Memory B cell (primary cell): ENCODE data around the gene CRTAC1.

Experiments used
- ATAC-seq: fragments of 150-1000 bp; cut with Tn5 transposase; 2 replicates; pipeline ENCODE4 v1.10.0; 2021; ENCODE audit warnings: low read depth, mild to moderate bottlenecking, moderate library complexity
- DNase-seq, 2 donors: peaks; one replicate each; pipeline ENCODE4 v3.0.0; 2022; ENCODE audit warnings: low spot score in 2 of 2
- H3K27ac Mint-ChIP-seq: one replicate; pipeline ENCODE4 v1.8.0; 2022; ENCODE audit warnings: mild to moderate bottlenecking, moderate library complexity, mixed read lengths
- H3K27me3 Mint-ChIP-seq: one replicate; pipeline ENCODE4 v1.8.0; 2022; ENCODE audit warnings: mixed read lengths
- H3K36me3 Mint-ChIP-seq: one replicate; pipeline ENCODE4 v1.8.0; 2022; ENCODE audit warnings: mild to moderate bottlenecking, mixed read lengths
- H3K4me1 Mint-ChIP-seq: one replicate; pipeline ENCODE4 v1.8.0; 2022; ENCODE audit warnings: mixed read lengths
- H3K4me3 Mint-ChIP-seq: one replicate; pipeline ENCODE4 v1.8.0; 2022; ENCODE audit warnings: mild to moderate bottlenecking, moderate library complexity, mixed read lengths
- H3K9me3 Mint-ChIP-seq: one replicate; pipeline ENCODE4 v1.8.0; 2022; ENCODE audit warnings: mixed read lengths

CRTAC1 gene

DNA sequence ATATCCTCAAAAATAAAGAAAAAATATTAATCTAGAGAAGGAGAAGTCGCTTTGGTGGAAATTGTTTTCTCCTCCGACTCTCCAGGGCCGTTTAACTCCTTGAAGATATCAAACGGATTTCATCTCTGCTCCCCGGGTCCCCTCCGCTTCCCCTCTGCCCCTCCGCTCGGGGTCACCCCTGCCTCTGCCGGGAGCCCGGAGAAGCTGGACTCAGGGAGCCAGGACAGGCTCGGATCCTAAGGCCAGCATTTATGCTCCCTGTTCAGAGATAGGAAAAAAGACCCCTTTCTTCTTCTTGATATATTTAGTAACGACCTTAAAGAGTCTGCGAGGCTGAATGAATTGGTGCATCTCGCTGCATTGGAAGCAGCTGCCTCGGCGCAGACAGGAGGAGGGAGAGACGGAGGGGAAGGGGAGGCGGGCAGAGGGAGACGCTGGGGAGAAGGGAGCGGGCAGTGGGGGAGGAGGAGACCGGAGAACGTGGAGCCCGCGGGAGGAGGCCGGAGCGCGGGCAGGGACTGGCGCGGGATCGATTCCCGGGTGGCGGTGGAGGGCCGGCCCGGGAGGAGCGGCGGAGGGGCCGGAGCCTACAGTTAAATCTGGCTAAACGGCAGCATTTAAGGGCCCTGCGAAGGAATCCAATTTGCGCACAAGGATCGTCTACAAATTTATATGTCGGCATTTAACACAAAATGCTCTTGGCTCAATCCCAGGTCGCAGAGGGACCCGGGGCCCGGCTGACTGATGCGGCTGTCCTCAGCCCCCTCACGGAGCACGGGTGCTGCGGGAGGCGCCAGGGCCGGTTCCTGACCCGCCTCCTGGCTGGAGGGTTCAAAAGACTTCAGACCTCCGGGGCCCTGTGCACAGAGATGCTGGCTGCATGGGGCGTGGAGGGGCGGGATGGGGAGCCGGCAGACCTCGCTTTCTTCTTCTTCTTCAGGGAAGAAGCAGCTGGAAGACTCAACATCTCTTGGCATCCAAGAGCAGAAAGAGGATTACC is 55.6 kb downstream of the CRTAC1 start:
- no peak overlapping the region for H3K4me3 Mint-ChIP-seq
- no peaks in the 10 kb centered on the region for H3K36me3 Mint-ChIP-seq
- peaks cover 2% of the 10 kb centered on the region for H3K9me3 Mint-ChIP-seq
- no peaks in the 10 kb centered on the region for H3K4me1 Mint-ChIP-seq
- H3K27me3 Mint-ChIP-seq = peaks cover 29% of the 10 kb centered on the region
- DNase-seq (no peak), ATAC-seq (no peak)
- no peak overlapping the region for H3K27ac Mint-ChIP-seq

DNA sequence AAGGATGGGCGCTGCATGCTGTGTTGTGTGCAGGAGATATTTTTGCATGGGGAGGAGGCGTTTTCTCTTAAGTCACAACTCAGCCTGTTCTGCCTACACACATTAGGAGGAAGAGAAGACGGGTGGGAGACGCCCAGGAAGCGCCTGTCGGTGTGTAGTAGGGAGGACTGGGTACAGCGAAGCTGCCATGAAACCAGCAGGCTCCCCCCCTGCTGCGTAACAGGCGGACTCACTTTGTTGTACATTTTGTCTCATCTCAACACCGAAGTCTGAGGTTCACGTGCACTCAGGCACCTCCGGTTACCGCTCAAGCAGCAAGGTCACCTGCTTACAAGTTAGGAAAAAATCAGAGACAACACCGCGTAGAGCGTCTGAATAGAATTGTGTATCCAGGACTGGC is 56.3 kb downstream of the CRTAC1 start:
- no peaks in the 10 kb centered on the region for H3K4me1 Mint-ChIP-seq
- H3K4me3 Mint-ChIP-seq = no peak overlapping the region
- DNase-seq = no peak
- no peak for ATAC-seq
- H3K27ac Mint-ChIP-seq = no peak overlapping the region
- peaks cover 2% of the 10 kb centered on the region for H3K9me3 Mint-ChIP-seq
- H3K27me3 Mint-ChIP-seq = peaks cover 31% of the 10 kb centered on the region
- H3K36me3 Mint-ChIP-seq = no peaks in the 10 kb centered on the region

DNA sequence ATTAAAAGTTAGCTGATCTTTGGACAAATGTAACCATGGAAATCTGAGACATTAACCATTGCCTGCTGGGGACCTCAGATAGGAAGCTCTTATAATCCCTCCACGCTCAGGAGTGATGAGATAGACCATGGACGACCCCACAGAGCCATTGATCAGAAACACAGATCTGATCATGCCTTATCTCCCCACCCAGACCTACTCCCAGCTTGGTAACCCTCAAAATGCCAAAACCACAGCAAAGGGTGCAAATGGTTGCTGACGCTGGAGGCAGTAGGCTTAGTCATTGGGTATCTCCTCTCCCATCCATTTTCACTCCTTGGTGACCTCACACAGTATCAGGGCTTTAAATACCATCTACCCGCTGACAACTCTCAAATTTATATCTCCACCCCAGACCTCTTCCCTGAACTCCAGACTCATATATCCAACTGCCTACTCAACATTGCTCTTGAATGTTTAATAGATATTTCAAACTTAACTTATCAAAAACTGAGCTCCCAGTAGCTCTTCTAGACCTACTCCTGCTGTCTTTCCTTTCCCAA is 60.8 kb downstream of the CRTAC1 start:
- no peaks in the 10 kb centered on the region for H3K4me1 Mint-ChIP-seq
- no peak for DNase-seq
- no peak overlapping the region for H3K27ac Mint-ChIP-seq
- ATAC-seq = no peak
- H3K27me3 Mint-ChIP-seq = peaks cover 30% of the 10 kb centered on the region
- H3K36me3 Mint-ChIP-seq = no peaks in the 10 kb centered on the region
- H3K4me3 Mint-ChIP-seq = no peak overlapping the region
- H3K9me3 Mint-ChIP-seq = peaks cover 2% of the 10 kb centered on the region

DNA sequence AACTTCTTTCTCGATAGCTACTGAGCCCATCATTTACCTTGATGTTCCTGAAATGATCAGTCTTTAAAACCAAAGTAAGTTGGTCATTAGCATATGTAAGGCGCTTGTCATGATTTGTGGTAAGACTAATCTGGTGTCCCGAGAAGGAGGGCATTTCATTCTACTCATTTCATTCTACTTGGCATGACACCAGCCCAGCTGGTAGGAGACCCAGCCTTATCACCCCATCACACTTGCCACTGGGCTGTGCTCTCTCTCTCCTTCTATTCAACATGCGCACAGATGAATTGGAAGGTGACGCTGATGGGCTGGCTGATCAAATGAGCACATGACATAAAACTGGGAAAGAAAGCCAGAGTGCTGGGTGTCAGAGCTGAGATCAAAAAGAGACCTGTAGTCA is 65.7 kb downstream of the CRTAC1 start:
- Mint-ChIP-seq H3K9me3 (no peaks in the 10 kb centered on the region), H3K27me3 (peaks cover 18% of the 10 kb centered on the region), H3K36me3 (no peaks in the 10 kb centered on the region), H3K4me3 (no peak overlapping the region), H3K4me1 (no peaks in the 10 kb centered on the region), H3K27ac (no peak overlapping the region)
- no peak for DNase-seq
- ATAC-seq = no peak

DNA sequence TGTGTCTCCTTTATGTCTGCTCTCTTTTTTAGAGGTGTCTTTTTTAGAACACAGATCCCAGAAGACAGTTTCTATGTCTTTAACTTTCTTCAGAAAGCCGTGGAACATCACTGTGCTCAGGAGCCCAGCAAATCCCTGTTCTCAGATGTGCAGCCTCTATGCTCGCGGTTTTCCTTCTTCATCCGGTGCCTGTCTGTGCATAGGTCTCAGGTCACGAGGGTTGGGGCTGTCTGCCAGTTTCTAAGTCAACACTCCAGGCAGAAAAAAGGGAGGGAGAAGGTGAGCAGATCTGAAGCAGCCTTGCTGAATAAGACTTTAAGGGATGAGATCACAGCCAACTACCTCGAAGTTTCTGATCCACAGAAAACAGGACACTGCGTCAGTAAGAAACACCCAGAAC is 68.5 kb downstream of the CRTAC1 start:
- ATAC-seq (no peak), DNase-seq (no peak)
- Mint-ChIP-seq H3K9me3 (no peaks in the 10 kb centered on the region), H3K4me3 (no peak overlapping the region), H3K36me3 (no peaks in the 10 kb centered on the region), H3K27me3 (peaks cover 9% of the 10 kb centered on the region), H3K27ac (no peak overlapping the region), H3K4me1 (no peaks in the 10 kb centered on the region)

DNA sequence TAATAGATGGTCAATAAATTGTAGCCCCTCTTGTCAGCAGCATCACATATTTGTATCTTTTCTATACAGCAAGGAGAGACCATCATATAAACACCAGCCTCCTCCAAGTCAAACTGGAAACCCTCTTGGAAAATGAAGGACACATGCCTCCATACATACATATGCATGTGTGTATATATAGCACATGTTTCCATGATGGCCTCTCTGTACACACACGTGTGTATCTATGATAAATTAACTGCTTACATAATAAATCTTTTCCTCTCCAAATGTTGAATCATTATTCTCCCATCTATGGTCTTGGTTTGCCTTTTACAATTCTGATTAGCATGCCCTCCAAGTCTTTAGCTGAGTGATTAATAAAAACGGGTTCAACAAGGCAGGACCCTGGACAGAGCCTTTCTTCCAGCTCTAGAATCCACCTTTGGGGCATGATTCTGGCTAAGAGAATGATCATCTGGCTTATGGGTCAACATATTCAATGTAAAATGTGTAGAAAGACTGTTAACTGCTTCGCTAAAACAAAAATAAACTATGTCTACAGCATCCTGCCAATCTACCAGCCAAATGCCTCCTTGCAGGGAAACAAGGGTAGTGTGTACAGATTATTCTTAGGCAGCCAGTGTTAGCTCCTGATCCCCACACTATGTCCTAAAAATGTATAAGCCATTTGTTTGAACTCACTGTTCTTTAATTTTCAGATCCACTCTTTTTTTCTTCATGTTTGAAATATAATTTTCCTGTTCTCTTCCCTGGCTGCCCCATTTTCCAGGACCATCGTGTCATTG is 70.0 kb downstream of the CRTAC1 start:
- Mint-ChIP-seq H3K4me3 (no peak overlapping the region), H3K27me3 (peaks cover 5% of the 10 kb centered on the region), H3K9me3 (no peaks in the 10 kb centered on the region), H3K4me1 (no peaks in the 10 kb centered on the region), H3K36me3 (no peaks in the 10 kb centered on the region), H3K27ac (no peak overlapping the region)
- DNase-seq = no peak
- no peak for ATAC-seq

DNA sequence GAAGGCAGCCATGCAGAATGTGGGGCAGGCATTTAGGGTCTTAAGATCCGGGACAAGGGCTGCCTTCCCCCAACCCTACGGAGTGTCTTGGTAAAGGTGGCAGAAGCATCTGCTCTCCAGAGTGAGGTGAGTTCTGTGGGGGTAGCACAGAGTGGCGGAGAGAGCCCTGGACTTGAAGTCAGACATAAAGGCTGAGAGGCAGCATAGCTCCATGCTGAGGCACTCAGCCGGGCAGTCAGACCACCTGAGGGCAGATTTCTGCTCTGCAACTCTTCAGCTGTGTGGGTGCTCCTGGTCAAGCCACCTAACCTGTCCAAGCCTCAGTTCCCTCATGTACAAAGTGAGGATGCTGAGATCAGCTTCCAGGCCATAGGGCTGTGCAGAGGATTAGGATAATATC is 81.0 kb downstream of the CRTAC1 start:
- no peaks in the 10 kb centered on the region for H3K4me1 Mint-ChIP-seq
- peaks cover 8% of the 10 kb centered on the region for H3K9me3 Mint-ChIP-seq
- ATAC-seq = no peak
- peaks cover 15% of the 10 kb centered on the region for H3K27me3 Mint-ChIP-seq
- H3K36me3 Mint-ChIP-seq = peaks cover 3% of the 10 kb centered on the region
- no peak overlapping the region for H3K4me3 Mint-ChIP-seq
- H3K27ac Mint-ChIP-seq = no peak overlapping the region
- no peak for DNase-seq

DNA sequence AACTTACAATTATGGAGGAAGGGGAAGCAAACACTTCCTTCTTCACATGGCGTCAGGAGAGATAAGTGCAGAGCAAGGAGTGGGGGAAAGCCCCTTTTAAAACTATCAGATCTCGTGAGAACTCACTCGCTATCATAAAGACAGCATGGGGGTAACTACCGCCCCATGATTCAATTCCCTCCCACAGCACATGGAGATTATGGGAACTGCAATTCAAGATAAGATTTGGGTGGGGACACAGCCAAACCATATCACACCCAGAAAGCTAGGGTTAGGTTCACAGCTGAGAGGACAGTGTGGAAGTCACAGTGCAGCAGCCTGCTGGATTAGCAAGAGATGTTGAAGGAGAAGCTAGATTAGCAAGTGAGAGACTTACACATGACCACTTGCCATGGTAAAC is 81.6 kb downstream of the CRTAC1 start:
- no peak for DNase-seq
- H3K4me1 Mint-ChIP-seq = no peaks in the 10 kb centered on the region
- peaks cover 8% of the 10 kb centered on the region for H3K9me3 Mint-ChIP-seq
- no peak overlapping the region for H3K27ac Mint-ChIP-seq
- no peak overlapping the region for H3K4me3 Mint-ChIP-seq
- no peak for ATAC-seq
- H3K36me3 Mint-ChIP-seq = peaks cover 3% of the 10 kb centered on the region
- peaks cover 15% of the 10 kb centered on the region for H3K27me3 Mint-ChIP-seq

DNA sequence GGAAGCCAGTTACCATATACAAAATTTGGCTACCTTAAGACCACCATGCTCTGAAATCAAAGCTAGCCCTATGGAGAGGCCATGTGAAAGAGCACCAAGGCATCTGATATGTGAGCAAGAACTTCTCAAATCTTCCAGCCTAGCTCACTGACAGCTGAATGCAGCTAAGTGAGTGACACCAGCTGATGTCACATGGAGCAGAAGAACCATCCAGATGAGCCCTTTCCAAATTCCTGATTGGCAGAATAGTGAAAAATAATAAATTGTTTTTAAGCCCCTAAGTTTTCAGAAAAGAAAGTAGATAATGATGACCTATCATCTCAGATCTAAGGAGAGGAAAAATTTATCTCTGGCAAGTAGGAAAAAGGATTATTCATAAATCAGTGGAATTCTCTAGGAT is 85.6 kb downstream of the CRTAC1 start:
- peaks cover 2% of the 10 kb centered on the region for H3K4me1 Mint-ChIP-seq
- peaks cover 3% of the 10 kb centered on the region for H3K36me3 Mint-ChIP-seq
- no peak for ATAC-seq
- H3K27ac Mint-ChIP-seq = no peak overlapping the region
- no peak for DNase-seq
- peaks cover 10% of the 10 kb centered on the region for H3K9me3 Mint-ChIP-seq
- peaks cover 29% of the 10 kb centered on the region for H3K27me3 Mint-ChIP-seq
- H3K4me3 Mint-ChIP-seq = no peak overlapping the region

DNA sequence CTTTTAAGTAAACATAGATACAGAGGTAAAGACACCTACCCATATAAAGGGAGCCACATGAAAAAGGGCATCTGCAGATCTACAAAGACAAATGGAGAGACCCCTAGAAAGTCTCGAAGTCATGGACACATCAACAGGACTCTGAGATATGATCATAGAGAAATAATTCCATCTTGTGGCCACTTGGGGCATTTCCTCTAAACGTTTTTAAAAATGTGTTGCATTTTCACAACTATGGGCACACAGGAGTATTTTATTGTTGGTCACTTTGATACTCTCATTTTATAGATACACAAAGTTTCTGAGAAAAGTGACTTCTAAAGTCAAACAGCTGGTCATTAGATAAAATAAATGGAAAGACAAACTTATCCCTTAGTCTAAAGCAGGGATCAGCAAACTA is 87.1 kb downstream of the CRTAC1 start:
- Mint-ChIP-seq H3K9me3 (peaks cover 8% of the 10 kb centered on the region), H3K36me3 (peaks cover 1% of the 10 kb centered on the region), H3K27ac (no peak overlapping the region), H3K4me3 (no peak overlapping the region), H3K4me1 (peaks cover 2% of the 10 kb centered on the region), H3K27me3 (peaks cover 27% of the 10 kb centered on the region)
- DNase-seq = no peak
- ATAC-seq = no peak

DNA sequence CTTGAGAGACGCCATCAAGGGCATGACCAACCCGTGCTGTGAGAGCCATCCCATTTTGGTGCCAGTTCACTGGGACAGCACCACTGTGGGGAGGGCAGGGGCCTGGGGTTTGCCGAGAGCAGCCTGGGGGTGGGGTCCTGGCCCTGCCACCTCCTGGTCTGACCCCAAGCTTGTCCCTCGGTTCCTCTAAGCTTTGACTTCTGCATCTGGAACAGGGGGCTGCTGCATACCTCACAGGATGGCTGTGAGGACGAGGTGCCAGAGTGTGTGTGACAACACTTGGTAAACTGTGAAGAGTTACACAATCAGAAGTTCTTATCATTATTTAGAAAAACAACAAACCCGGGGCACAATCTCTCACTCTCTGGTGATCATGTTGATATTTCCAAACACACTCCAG is 89.9 kb downstream of the CRTAC1 start:
- peaks cover 2% of the 10 kb centered on the region for H3K9me3 Mint-ChIP-seq
- H3K27ac Mint-ChIP-seq = no peak overlapping the region
- DNase-seq = no peak
- H3K4me3 Mint-ChIP-seq = no peak overlapping the region
- H3K4me1 Mint-ChIP-seq = peaks cover 2% of the 10 kb centered on the region
- no peaks in the 10 kb centered on the region for H3K36me3 Mint-ChIP-seq
- H3K27me3 Mint-ChIP-seq = peaks cover 27% of the 10 kb centered on the region
- no peak for ATAC-seq

DNA sequence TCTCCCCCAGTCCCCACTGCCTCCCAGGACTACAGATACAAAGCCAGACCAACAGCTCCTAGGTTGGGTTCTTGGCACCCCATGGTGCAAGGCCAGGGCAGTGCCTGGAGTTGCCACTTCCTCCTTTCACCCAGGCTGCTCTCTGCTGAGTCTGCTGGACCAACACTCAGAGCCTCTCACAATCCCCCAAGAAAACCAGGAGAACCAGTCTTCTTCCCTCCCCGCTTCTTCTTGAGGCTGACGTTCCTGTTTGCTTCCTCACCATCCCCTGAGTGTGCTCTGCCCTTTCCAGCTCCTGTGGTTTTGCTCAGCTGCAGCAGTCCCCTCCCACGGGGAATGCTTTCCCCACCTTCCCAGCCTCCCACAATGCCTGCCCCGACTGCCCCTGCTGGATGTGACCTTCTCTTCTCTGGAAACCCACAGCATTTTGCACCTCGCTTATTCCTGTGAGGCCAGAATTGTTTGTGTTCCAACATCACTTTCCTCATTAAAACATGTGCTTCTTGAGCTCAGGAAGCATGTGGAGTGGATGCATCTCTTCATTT is 90.9 kb downstream of the CRTAC1 start:
- H3K27ac Mint-ChIP-seq = no peak overlapping the region
- H3K4me3 Mint-ChIP-seq = no peak overlapping the region
- H3K27me3 Mint-ChIP-seq = peaks cover 28% of the 10 kb centered on the region
- ATAC-seq (no peak), DNase-seq (no peak)
- no peaks in the 10 kb centered on the region for H3K36me3 Mint-ChIP-seq
- peaks cover 2% of the 10 kb centered on the region for H3K9me3 Mint-ChIP-seq
- H3K4me1 Mint-ChIP-seq = peaks cover 2% of the 10 kb centered on the region

DNA sequence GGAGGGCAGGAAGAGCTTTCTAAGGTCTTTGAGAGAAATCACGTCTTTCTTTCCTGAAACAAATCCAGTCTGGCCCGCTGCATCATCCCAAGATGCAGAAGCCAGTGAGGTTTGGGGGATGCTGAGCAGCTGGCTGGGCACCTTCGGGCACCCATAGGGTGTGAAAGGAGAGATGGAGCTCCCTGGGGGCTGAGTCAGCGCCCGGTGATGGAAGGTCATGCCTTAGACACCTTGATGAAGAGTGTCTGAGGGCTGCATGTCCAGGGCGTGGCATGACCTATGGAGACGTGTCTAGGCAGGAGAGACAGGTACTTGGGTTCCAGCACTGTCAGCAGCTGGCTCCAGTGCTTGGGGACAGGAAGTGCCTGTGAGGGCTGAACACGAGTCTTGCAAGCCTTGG is 92.5 kb downstream of the CRTAC1 start:
- Mint-ChIP-seq H3K36me3 (no peaks in the 10 kb centered on the region), H3K9me3 (peaks cover under 1% of the 10 kb centered on the region), H3K4me1 (peaks cover 2% of the 10 kb centered on the region), H3K4me3 (no peak overlapping the region), H3K27ac (no peak overlapping the region), H3K27me3 (peaks cover 28% of the 10 kb centered on the region)
- DNase-seq (no peak), ATAC-seq (no peak)

DNA sequence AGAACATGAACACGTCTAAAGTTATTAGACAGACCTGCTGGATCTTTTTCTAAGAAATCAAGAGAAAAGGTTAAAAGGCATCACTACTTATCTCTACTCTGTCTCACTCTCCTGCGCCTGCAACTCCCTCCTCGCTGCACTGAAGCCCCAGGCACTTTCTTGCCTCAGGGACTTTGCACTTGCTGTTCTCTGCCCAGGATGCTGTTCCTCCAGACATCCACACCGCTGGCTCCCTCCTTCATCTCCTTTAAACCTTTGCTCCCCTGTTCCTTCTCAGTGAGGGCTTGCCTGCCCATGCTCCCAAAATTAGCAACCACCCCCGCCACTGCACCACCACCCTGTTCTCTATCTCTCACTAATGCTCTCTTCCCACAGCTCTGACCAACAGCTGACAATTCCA is 93.4 kb downstream of the CRTAC1 start:
- DNase-seq (no peak), ATAC-seq (no peak)
- Mint-ChIP-seq H3K9me3 (no peaks in the 10 kb centered on the region), H3K27me3 (peaks cover 30% of the 10 kb centered on the region), H3K36me3 (no peaks in the 10 kb centered on the region), H3K4me1 (peaks cover 2% of the 10 kb centered on the region), H3K27ac (no peak overlapping the region), H3K4me3 (no peak overlapping the region)
